WTC11 (cell line): ENCODE measurements around the gene MBD6.
"Not testable (repeated sequence)": the region's sequence is repeated elsewhere in the genome, so short reads cannot be mapped to it uniquely, and the experiment has no call there.

Source experiments
- CTCF ChIP-seq: fragments of 200-600 bp; IDR thresholded peaks from 2 replicates; pipeline ENCODE4 v1.8.0; 2022; ENCODE audit warnings: antibody characterized with exemption
- ELF4 ChIP-seq: sonication (generic); formaldehyde crosslinking; IDR thresholded peaks from 2 replicates; pipeline ENCODE4 v1.8.1; 2022; ENCODE audit warnings: low read depth, mild to moderate bottlenecking, moderate library complexity, missing genetic modification reagents

- TF ChIP-seq CTCF, ELF4: not testable (repeated sequence)
Measured at GRCh38 chr12:57561117-57561516, 38.5 kb downstream of the MBD6 start.
